MCF 10A (cell line): Measurements from ENCODE around the gene SOAT2. TPM values are rescaled to one million over a fixed set of nuclear protein-coding genes. Genes with fewer than 3 reads are reported as not detected.

Experiments
- BruUV-seq: library from RNA; stranded (reverse); fragments of 400-500 nt; replicated peaks from 2 replicates; lab custom pipeline; 2021; lab: Mats Ljungman, UMichigan
- CTCF ChIA-PET: fragments of 300-600 bp; sonication (Branson Sonifier 250); formaldehyde crosslinking; extraction: SDS; loops from one replicate; lab custom pipeline; 2021; ENCODE audit warnings: antibody characterized with exemption, inconsistent platforms; lab: Yijun Ruan, JAX
- POLR2A ChIA-PET: fragments of 300-600, 350-650 bp; sonication (Branson Sonifier 250); formaldehyde crosslinking; extraction: SDS; loops from one replicate; lab custom pipeline; 2020; ENCODE audit warnings: antibody characterized with exemption, inconsistent platforms; lab: Yijun Ruan, JAX
- DNase-seq: peaks from one replicate; pipeline ENCODE4 v3.0.0-alpha.2; 2018; ENCODE audit not compliant: unreplicated experiment
- H3K27ac Mint-ChIP-seq: one replicate; pipeline ENCODE4 v1.8.0; 2022; ENCODE audit warnings: mild to moderate bottlenecking, low read depth, mixed read lengths; ENCODE audit not compliant: unreplicated experiment
- H3K27me3 Mint-ChIP-seq: one replicate; pipeline ENCODE4 v1.8.0; 2022; ENCODE audit warnings: mixed read lengths; ENCODE audit not compliant: insufficient read depth, unreplicated experiment
- H3K36me3 Mint-ChIP-seq: one replicate; pipeline ENCODE4 v1.8.0; 2022; ENCODE audit warnings: mild to moderate bottlenecking, moderate library complexity, mixed read lengths; ENCODE audit not compliant: insufficient read depth, unreplicated experiment
- H3K4me1 Mint-ChIP-seq: one replicate; pipeline ENCODE4 v1.8.0; 2022; ENCODE audit warnings: mixed read lengths; ENCODE audit not compliant: insufficient read depth, unreplicated experiment
- H3K4me3 Mint-ChIP-seq: one replicate; pipeline ENCODE4 v1.8.0; 2022; ENCODE audit warnings: mild to moderate bottlenecking, moderate library complexity, mixed read lengths; ENCODE audit not compliant: unreplicated experiment
- H3K9me3 Mint-ChIP-seq: one replicate; pipeline ENCODE4 v1.8.0; 2022; ENCODE audit warnings: mixed read lengths; ENCODE audit not compliant: unreplicated experiment
- intact Hi-C: fragments of 100-400 bp; cut with micrococcal nuclease; formaldehyde crosslinking; loops from 2 replicates; pipeline ENCODE4 v1.14.1; 2022
- total RNA-seq: library from RNA; stranded (reverse); gene quantifications from 2 replicates; pipeline ENCODE4 v1.2.3, GENCODE V29; 2022
- TF ChIP-seq, protein P1 (sequence below): fragments of 200-600 bp; IDR thresholded peaks from one replicate; pipeline ENCODE4 v1.8.0; 2022; ENCODE audit warnings: antibody characterized with exemption, mild to moderate bottlenecking; ENCODE audit not compliant: unreplicated experiment

Gene SOAT2
- total RNA-seq, 1 experiment from 2014 or later = not detected

DNA sequence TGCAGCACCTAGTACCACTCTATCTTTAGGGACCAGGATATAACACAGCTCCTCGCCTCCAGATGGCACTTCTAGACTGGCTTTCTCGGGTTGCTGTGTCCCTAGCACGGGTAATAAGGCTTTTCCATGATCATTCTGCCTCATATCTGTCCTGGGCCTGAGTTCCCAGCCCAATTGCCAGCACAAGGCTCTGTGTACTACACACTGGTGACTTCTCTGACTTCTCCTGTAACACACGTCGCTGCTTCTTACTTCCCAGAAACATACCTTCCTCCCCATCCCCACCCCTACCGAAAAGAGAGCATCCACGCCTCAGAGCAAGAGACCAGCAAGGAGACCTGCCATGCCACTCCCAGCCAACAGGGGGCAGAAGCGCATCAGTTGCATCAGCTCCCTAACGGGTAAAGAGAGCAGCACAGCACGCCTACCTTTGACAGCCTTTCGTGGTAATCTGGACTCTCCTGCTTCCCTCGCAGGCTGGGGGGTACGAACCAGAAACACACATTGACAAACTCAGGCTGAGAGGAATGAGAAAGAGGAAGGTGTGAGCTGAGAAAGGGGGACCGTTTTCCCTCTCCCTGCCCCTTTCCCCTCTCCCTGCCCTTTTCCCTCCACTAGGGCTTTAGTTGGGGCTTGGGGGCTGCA, 56.0 kb downstream of the SOAT2 start:
- ChIA-PET CTCF (interaction anchor here (0.6 to 4.6 kb wide), 51 partner anchors 8 to 1015 kb away, joined by 3 to 54 read pairs (median 3); partner anchors contain the start of genes CSAD, ESPL1, MYG1 and PFDN5), POLR2A (interaction anchor here (0.6 to 2.9 kb wide), 6 partner anchors 20 to 140 kb away, joined by 3 to 11 read pairs (median 4); partner anchors contain the start of genes CSAD, MYG1 and ZNF740)
- Mint-ChIP-seq H3K36me3 (peaks cover 7% of the 10 kb centered on the region), H3K4me3 (no peak overlapping the region), H3K27ac (no peak overlapping the region), H3K4me1 (peaks cover 8% of the 10 kb centered on the region), H3K27me3 (no peaks in the 10 kb centered on the region), H3K9me3 (no peaks in the 10 kb centered on the region)
- intact Hi-C loops = loop anchor here (1.0 kb wide), 2 partner anchors 31 to 128 kb away; no protein-coding TSS in a partner anchor
- DNase-seq = peak; percentile 85
- TF ChIP-seq, protein P1, sequence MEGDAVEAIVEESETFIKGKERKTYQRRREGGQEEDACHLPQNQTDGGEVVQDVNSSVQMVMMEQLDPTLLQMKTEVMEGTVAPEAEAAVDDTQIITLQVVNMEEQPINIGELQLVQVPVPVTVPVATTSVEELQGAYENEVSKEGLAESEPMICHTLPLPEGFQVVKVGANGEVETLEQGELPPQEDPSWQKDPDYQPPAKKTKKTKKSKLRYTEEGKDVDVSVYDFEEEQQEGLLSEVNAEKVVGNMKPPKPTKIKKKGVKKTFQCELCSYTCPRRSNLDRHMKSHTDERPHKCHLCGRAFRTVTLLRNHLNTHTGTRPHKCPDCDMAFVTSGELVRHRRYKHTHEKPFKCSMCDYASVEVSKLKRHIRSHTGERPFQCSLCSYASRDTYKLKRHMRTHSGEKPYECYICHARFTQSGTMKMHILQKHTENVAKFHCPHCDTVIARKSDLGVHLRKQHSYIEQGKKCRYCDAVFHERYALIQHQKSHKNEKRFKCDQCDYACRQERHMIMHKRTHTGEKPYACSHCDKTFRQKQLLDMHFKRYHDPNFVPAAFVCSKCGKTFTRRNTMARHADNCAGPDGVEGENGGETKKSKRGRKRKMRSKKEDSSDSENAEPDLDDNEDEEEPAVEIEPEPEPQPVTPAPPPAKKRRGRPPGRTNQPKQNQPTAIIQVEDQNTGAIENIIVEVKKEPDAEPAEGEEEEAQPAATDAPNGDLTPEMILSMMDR = peak; percentile 94
- BruUV-seq = no TSS peak

DNA sequence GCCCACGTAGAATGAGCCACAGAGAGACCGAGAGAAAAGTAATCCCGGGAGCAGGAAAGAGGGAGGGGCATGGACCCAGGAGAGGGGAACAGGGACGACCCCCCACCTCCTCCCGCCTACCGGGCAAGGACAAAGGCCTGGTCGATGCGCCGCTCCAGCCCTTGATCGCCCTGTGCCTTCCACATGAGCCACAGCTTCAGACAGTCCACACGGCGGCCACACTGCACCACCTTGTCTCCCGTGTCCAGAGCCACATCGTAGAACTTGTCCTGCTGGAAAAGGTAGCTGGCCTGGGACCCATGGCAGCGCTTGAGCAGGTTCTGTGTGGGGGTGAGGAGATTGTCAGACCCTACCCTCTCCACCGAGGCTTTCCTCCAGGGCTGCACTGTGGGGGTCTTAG, 56.7 kb downstream of the SOAT2 start:
- Mint-ChIP-seq H3K9me3 (no peaks in the 10 kb centered on the region), H3K4me1 (peaks cover 8% of the 10 kb centered on the region), H3K27ac (no peak overlapping the region), H3K36me3 (peaks cover 7% of the 10 kb centered on the region), H3K27me3 (no peaks in the 10 kb centered on the region), H3K4me3 (no peak overlapping the region)
- DNase-seq = no peak
- ChIA-PET CTCF (interaction anchor here (0.6 to 4.6 kb wide), 42 partner anchors 8 to 918 kb away, joined by 3 to 54 read pairs (median 4); partner anchors contain the start of genes CSAD, ESPL1, MYG1 and PFDN5), POLR2A (interaction anchor here (0.6 to 2.9 kb wide), 6 partner anchors 21 to 140 kb away, joined by 3 to 11 read pairs (median 4); partner anchors contain the start of genes CSAD, MYG1 and ZNF740)
- intact Hi-C loops = loop anchor here (1.0 kb wide), 2 partner anchors 30 to 127 kb away; no protein-coding TSS in a partner anchor
- TF ChIP-seq, protein P1 = no peak
- no TSS peak for BruUV-seq

DNA sequence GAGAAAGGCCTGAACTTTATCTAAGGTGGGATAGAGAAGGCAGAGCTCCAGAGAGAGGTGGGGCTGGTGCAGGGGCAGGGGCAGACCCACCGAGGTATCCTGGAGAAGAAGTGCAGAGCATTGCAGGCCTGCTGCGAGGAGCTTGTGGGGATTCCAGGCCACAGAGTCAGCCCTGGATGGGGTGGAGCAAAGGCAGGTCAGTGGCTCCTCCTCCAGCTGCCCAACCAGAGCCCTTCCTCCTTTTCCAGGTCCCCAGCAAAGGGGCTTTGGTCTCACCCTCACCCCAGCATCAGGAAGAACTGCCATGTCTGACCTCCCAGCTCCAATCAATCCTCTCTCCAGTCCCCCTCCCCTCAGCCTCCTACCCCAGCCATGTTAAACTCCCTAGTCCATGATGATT, 57.4 kb downstream of the SOAT2 start:
- H3K27me3 Mint-ChIP-seq = no peaks in the 10 kb centered on the region
- CTCF ChIA-PET = interaction anchor here (0.6 to 4.6 kb wide), 23 partner anchors 9 to 264 kb away, joined by 3 to 54 read pairs (median 5); partner anchors contain the start of genes CSAD, ESPL1, MYG1 and PFDN5

More for the DNA sequence above, 57.4 kb downstream of the SOAT2 start:
- intact Hi-C loops = no loop called here
- Mint-ChIP-seq H3K27ac (no peak overlapping the region), H3K36me3 (peaks cover 7% of the 10 kb centered on the region), H3K4me3 (no peak overlapping the region), H3K9me3 (no peaks in the 10 kb centered on the region), H3K4me1 (peaks cover 8% of the 10 kb centered on the region)
- no TSS peak for BruUV-seq
- POLR2A ChIA-PET = interaction anchor here (0.5 to 2.9 kb wide), 4 partner anchors 20 to 131 kb away, joined by 3 to 11 read pairs (median 3); partner anchors contain the start of genes CSAD and ZNF740
- no peak for DNase-seq
- TF ChIP-seq, protein P1 = no peak
